ENCODE data around the gene RPL18. TPM values are rescaled to one million over a fixed set of nuclear protein-coding genes. Genes with fewer than 3 reads are reported as not detected.

RPL18 gene
- total and polyA plus RNA-seq, 4 experiments from 2014 or later: 2,084 to 2,448 (median 2,268) TPM

GRCh38 chr19:48651683-48652048 lies 32.7 kb upstream of the RPL18 start:
- Histone ChIP-seq H3K4me1 (ENCODE audit: insufficient read depth, low read length) (peaks cover 26% of the 10 kb centered on the region), H3K27me3 (ENCODE audit: insufficient read depth, low read length) (no peaks in the 10 kb centered on the region), H3K4me3 (ENCODE audit: low read length in 2 of 2) (no peak overlapping the region), H3K27ac (ENCODE audit: low read depth, low read length) (no peak overlapping the region), H3K9me3 (ENCODE audit: control insufficient read depth in 1 of 2, low read length in 2 of 2) (no peaks in the 10 kb centered on the region), H3K36me3 (ENCODE audit: insufficient read depth, low read length) (no peaks in the 10 kb centered on the region)
- H3K27ac Mint-ChIP-seq: peak overlapping the region in 3 of 7 donors; percentile 48 to 68 (median 52)
- peaks cover 0 to 1% (median 0%) of the 10 kb centered on the region in 8 donors for H3K9me3 Mint-ChIP-seq
- ChIA-PET POLR2A (ENCODE audit: partially characterized antibody) (no interaction called here), CTCF (ENCODE audit: partially characterized antibody) (interaction anchor here (0.7 to 1.4 kb wide), 2 partner anchors 24 to 191 kb away, joined by 4 read pairs; no protein-coding TSS in a partner anchor)
- intact Hi-C loops (cut with micrococcal nuclease): no loop called here
- H3K4me1 Mint-ChIP-seq: peaks cover 12 to 33% (median 19%) of the 10 kb centered on the region in 4 donors
- H3K4me3 Mint-ChIP-seq: no peak overlapping the region
- no peak for DNase-seq
- no peaks in the 10 kb centered on the region for H3K36me3 Mint-ChIP-seq
- H3K27me3 Mint-ChIP-seq: no peaks in the 10 kb centered on the region

GRCh38 chr19:48650974-48651682 lies 32.1 kb upstream of the RPL18 start:
- peaks cover 0 to 1% (median 0%) of the 10 kb centered on the region in 8 donors for H3K9me3 Mint-ChIP-seq
- POLR2A ChIA-PET (ENCODE audit: partially characterized antibody): no interaction called here
- H3K9me3 ChIP-seq (ENCODE audit: control insufficient read depth in 1 of 2, low read length in 2 of 2): no peaks in the 10 kb centered on the region
- H3K27ac ChIP-seq (ENCODE audit: low read depth, low read length): no peak overlapping the region
- no peaks in the 10 kb centered on the region for H3K27me3 ChIP-seq (ENCODE audit: insufficient read depth, low read length)
- no peak for DNase-seq
- peaks cover 26% of the 10 kb centered on the region for H3K4me1 ChIP-seq (ENCODE audit: insufficient read depth, low read length)
- intact Hi-C loops (cut with micrococcal nuclease): no loop called here
- H3K36me3 ChIP-seq (ENCODE audit: insufficient read depth, low read length): no peaks in the 10 kb centered on the region
- H3K27ac Mint-ChIP-seq: peak overlapping the region in 4 of 7 donors; percentile 71 to 90 (median 79)
- H3K4me1 Mint-ChIP-seq: peaks cover 12 to 33% (median 23%) of the 10 kb centered on the region in 4 donors
- no peaks in the 10 kb centered on the region for H3K27me3 Mint-ChIP-seq
- no peak overlapping the region for H3K4me3 ChIP-seq (ENCODE audit: low read length in 2 of 2)
- H3K36me3 Mint-ChIP-seq: no peaks in the 10 kb centered on the region
- H3K4me3 Mint-ChIP-seq: no peak overlapping the region
- CTCF ChIA-PET (ENCODE audit: partially characterized antibody): interaction anchor here (0.7 to 1.4 kb wide), 2 partner anchors 24 to 191 kb away, joined by 4 read pairs; no protein-coding TSS in a partner anchor

DNA sequence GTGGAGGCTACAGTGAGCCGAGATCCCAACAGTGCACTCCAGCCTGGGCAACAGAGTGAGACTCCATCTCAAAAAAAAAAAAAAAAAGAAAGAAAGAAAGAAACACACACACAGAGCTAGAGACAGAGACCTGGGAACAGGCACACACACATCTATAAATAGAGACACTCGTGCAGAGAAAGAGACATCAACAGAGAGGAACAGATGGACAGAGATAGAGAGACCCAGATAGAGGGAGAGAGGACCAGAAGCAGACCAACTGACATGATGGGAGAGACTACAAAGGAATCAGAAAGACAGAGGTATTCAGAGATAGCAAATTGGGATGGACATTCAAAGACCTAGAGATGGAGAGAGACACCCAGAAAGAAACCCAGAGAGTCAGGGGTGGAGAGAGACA lies 29.2 kb upstream of the RPL18 start:
- Histone ChIP-seq H3K27me3 (ENCODE audit: insufficient read depth, low read length) (no peaks in the 10 kb centered on the region), H3K36me3 (ENCODE audit: insufficient read depth, low read length) (no peaks in the 10 kb centered on the region), H3K4me1 (ENCODE audit: insufficient read depth, low read length) (peaks cover 46% of the 10 kb centered on the region), H3K9me3 (ENCODE audit: control insufficient read depth in 1 of 2, low read length in 2 of 2) (no peaks in the 10 kb centered on the region), H3K4me3 (ENCODE audit: low read length in 2 of 2) (no peak overlapping the region), H3K27ac (ENCODE audit: low read depth, low read length) (no peak overlapping the region)
- H3K4me1 Mint-ChIP-seq: peaks cover 23 to 51% (median 38%) of the 10 kb centered on the region in 4 donors
- H3K27me3 Mint-ChIP-seq: no peaks in the 10 kb centered on the region
- H3K36me3 Mint-ChIP-seq: no peaks in the 10 kb centered on the region
- H3K9me3 Mint-ChIP-seq: peaks cover 0 to 1% (median 0%) of the 10 kb centered on the region in 8 donors
- ChIA-PET CTCF (ENCODE audit: partially characterized antibody) (interaction anchor here (2.1 kb wide), 1 partner anchor 27 kb away, joined by 13 read pairs; no protein-coding TSS in a partner anchor), POLR2A (ENCODE audit: partially characterized antibody) (interaction anchor here (1.3 to 1.5 kb wide), 2 partner anchors 27 to 66 kb away, joined by 3 to 7 read pairs; no protein-coding TSS in a partner anchor)
- intact Hi-C loops (cut with micrococcal nuclease): loop anchor here (5.0 kb wide), 1 partner anchor 319 kb away; the partner anchor contains the start of gene FTL
- H3K4me3 Mint-ChIP-seq: peak overlapping the region in 3 of 8 donors; percentile 33 to 71 (median 49)
- peak overlapping the region; percentile 76 to 97 (median 90) for H3K27ac Mint-ChIP-seq
- no peak for DNase-seq

GRCh38 chr19:48646722-48647216 lies 27.8 kb upstream of the RPL18 start:
- H3K4me3 Mint-ChIP-seq: peak overlapping the region; percentile 11 to 71 (median 48)
- peak overlapping the region; percentile 66 to 95 (median 83) for H3K27ac Mint-ChIP-seq
- Histone ChIP-seq H3K4me1 (ENCODE audit: insufficient read depth, low read length) (peaks cover 46% of the 10 kb centered on the region), H3K27ac (ENCODE audit: low read depth, low read length) (peak overlapping the region; percentile 77), H3K4me3 (ENCODE audit: low read length in 2 of 2) (peak overlapping the region in 1 of 2 donors; percentile 87), H3K9me3 (ENCODE audit: control insufficient read depth in 1 of 2, low read length in 2 of 2) (no peaks in the 10 kb centered on the region), H3K36me3 (ENCODE audit: insufficient read depth, low read length) (no peaks in the 10 kb centered on the region), H3K27me3 (ENCODE audit: insufficient read depth, low read length) (no peaks in the 10 kb centered on the region)
- H3K36me3 Mint-ChIP-seq: no peaks in the 10 kb centered on the region
- H3K9me3 Mint-ChIP-seq: peaks cover 0 to 1% (median 0%) of the 10 kb centered on the region in 8 donors
- intact Hi-C loops (cut with micrococcal nuclease): loop anchor here (1.0 to 5.0 kb wide), 11 partner anchors 8 to 321 kb away; partner anchors contain the start of genes FTL, RPL18 and SPHK2
- ChIA-PET POLR2A (ENCODE audit: partially characterized antibody) (interaction anchor here (1.0 to 4.1 kb wide), 17 partner anchors 10 to 319 kb away, joined by 3 to 76 read pairs (median 10); partner anchors contain the start of genes DBP, FAM83E, FTL and PPP1R15A), CTCF (ENCODE audit: partially characterized antibody) (interaction anchor here (1.3 to 2.6 kb wide), 9 partner anchors 10 to 346 kb away, joined by 4 to 34 read pairs (median 10); partner anchors contain the start of genes DBP, GYS1, HSD17B14 and RUVBL2)
- H3K4me1 Mint-ChIP-seq: peaks cover 23 to 55% (median 39%) of the 10 kb centered on the region in 4 donors
- H3K27me3 Mint-ChIP-seq: no peaks in the 10 kb centered on the region
- DNase-seq: no peak

DNA sequence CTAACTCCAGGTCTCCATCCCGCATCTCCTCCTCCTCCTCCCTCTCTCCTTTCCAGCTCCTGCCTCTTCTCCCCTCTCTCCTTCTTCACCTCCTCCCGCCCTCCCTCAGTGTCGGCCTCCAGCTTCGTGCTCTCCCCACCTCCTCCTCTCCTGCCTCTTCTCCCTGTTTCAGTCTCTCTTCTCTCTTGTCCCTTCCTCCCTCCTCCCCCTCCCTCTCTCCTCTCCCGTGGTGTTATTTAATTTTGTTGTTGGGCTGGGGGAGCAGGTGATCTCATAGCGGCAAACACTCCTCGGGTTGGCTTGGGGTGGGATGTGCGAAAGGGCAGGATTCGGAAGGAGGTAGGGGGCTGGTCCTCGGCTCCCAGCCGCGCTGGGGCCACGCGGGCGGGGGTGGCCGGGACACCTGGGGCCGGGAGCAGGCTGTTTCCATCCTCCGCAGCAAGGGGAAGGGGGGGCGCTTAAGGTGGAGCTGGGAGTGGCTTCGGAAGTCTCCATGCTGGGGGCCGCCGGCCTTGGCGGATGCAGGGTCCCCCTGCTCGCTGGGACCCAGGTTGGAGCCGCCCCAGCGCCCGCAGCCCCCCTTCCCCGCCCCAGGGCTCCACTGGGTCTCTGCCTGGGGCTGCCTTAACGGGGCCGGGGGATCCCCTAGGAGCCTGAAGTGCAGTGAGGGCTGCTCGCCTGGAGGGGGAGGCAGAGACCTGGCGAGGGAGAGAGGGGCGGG lies 27.2 kb upstream of the RPL18 start, which contains the start of gene CA11:
CA11 (minus strand) TSS at position 187 of the 721 bp plus-strand sequence. CDS start 555 bp downstream, outside the sequence.
- intact Hi-C loops (cut with micrococcal nuclease): loop anchor here (1.0 to 5.0 kb wide), 11 partner anchors 8 to 321 kb away; partner anchors contain the start of genes FTL, RPL18 and SPHK2
- peak within 1 kb of the TSS; percentile 86 to 98 (median 93) for H3K4me3 Mint-ChIP-seq
- peak; percentile 91 to 96 (median 94) for DNase-seq
- no peaks in the 10 kb centered on the region for H3K27me3 ChIP-seq (ENCODE audit: insufficient read depth, low read length)
- H3K27me3 Mint-ChIP-seq: no peaks in the 10 kb centered on the region
- peaks cover 0 to 1% (median 0%) of the 10 kb centered on the region in 8 donors for H3K9me3 Mint-ChIP-seq
- H3K27ac ChIP-seq (ENCODE audit: low read depth, low read length): peak within 1 kb of the TSS; percentile 77
- H3K9me3 ChIP-seq (ENCODE audit: control insufficient read depth in 1 of 2, low read length in 2 of 2): no peaks in the 10 kb centered on the region
- H3K27ac Mint-ChIP-seq: peak within 1 kb of the TSS; percentile 83 to 97 (median 96)
- CTCF ChIA-PET (ENCODE audit: partially characterized antibody): interaction anchor here (0.6 to 2.6 kb wide), 22 partner anchors 9 to 347 kb away, joined by 3 to 34 read pairs (median 6); partner anchors contain the start of genes DBP, GYS1, HSD17B14 and RPL18
- H3K4me3 ChIP-seq (ENCODE audit: low read length in 2 of 2): peak within 1 kb of the TSS; percentile 85 to 87
- H3K36me3 Mint-ChIP-seq: no peaks in the 10 kb centered on the region
- H3K36me3 ChIP-seq (ENCODE audit: insufficient read depth, low read length): no peaks in the 10 kb centered on the region
- H3K4me1 ChIP-seq (ENCODE audit: insufficient read depth, low read length): peaks cover 46% of the 10 kb centered on the region
- POLR2A ChIA-PET (ENCODE audit: partially characterized antibody): interaction anchor here (0.8 to 4.1 kb wide), 29 partner anchors 9 to 1204 kb away, joined by 3 to 76 read pairs (median 4); partner anchors contain the start of genes DBP, FAM83E, FTL and PPP1R15A
- H3K4me1 Mint-ChIP-seq: peaks cover 23 to 55% (median 41%) of the 10 kb centered on the region in 4 donors

GRCh38 chr19:48645620-48646000 lies 26.6 kb upstream of the RPL18 start:
- ChIA-PET CTCF (ENCODE audit: partially characterized antibody) (interaction anchor here (0.6 to 2.6 kb wide), 23 partner anchors 9 to 347 kb away, joined by 3 to 34 read pairs (median 6); partner anchors contain the start of genes DBP, GYS1, HSD17B14 and RPL18), POLR2A (ENCODE audit: partially characterized antibody) (interaction anchor here (0.8 to 4.1 kb wide), 29 partner anchors 9 to 1205 kb away, joined by 3 to 76 read pairs (median 4); partner anchors contain the start of genes DBP, FAM83E, FTL and PPP1R15A)
- Mint-ChIP-seq H3K36me3 (no peaks in the 10 kb centered on the region), H3K27me3 (no peaks in the 10 kb centered on the region), H3K9me3 (peaks cover 0 to 1% (median 0%) of the 10 kb centered on the region in 8 donors), H3K27ac (peak overlapping the region; percentile 83 to 97 (median 96)), H3K4me3 (peak overlapping the region; percentile 86 to 98 (median 93)), H3K4me1 (peaks cover 23 to 55% (median 40%) of the 10 kb centered on the region in 4 donors)
- H3K27me3 ChIP-seq (ENCODE audit: insufficient read depth, low read length): no peaks in the 10 kb centered on the region
- intact Hi-C loops (cut with micrococcal nuclease): loop anchor here (5.0 kb wide), 1 partner anchor 322 kb away; the partner anchor contains the start of gene FTL
- H3K4me1 ChIP-seq (ENCODE audit: insufficient read depth, low read length): peaks cover 46% of the 10 kb centered on the region
- no peaks in the 10 kb centered on the region for H3K36me3 ChIP-seq (ENCODE audit: insufficient read depth, low read length)
- no peaks in the 10 kb centered on the region for H3K9me3 ChIP-seq (ENCODE audit: control insufficient read depth in 1 of 2, low read length in 2 of 2)
- DNase-seq: no peak
- H3K4me3 ChIP-seq (ENCODE audit: low read length in 2 of 2): peak overlapping the region; percentile 85 to 87
- peak overlapping the region; percentile 77 for H3K27ac ChIP-seq (ENCODE audit: low read depth, low read length)

Data from CD4-positive, alpha-beta memory T cell (primary cell).